ENCODE measurements around the gene STARD9.
"Not testable (repeated sequence)": the region's sequence is repeated elsewhere in the genome, so short reads cannot be mapped to it uniquely, and the experiment has no call there.

The STARD9 gene

GRCh38 chr15:42590619-42591237, 15.3 kb downstream of the STARD9 start:
- DNase-seq (ENCODE audit: low spot score): no peak

GRCh38 chr15:42591238-42591934, 16.0 kb downstream of the STARD9 start:
- no peak for DNase-seq (ENCODE audit: low spot score)

GRCh38 chr15:42592716-42593115, 17.3 kb downstream of the STARD9 start:
- no peak for DNase-seq (ENCODE audit: low spot score)

DNA sequence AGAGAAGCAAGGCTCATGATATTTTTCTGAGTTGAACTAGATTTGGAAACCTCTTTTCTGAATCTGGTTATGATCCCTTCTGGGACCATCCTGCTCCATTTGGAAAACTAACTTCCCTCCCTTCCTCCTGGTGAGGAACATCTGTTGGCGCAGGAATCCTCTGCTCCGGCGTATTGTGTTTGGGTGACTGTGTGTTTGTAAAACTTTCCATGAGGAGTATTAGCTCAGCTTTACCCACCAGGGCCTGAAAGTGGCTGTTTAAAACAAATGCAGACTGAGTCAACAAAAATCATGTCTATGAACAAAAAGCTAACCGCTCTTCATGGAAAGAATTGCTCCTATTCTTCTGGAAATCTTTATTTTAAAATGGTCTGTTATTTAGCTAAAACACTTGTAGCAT, 17.7 kb downstream of the STARD9 start:
- DNase-seq (ENCODE audit: low spot score): no peak

DNA sequence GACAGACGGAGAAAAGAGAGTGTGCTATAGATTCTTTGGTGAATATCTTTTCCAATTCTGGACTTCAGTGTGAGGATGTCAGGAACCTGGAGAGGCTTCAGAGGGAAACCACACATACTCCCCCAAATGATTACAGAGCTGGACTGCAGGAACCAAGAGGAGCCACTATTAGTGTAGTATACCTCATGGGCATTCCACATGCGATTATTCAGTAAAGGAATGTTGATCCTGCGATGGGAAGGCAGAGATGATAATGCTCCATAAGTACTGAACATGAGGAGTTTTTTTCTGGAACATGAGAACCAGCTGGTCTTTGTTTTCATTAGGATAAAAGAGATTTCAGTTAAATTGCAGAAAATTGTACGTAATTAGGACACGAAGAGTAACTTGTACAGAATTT, 18.7 kb downstream of the STARD9 start:
- DNase-seq (ENCODE audit: low spot score): no peak

DNA sequence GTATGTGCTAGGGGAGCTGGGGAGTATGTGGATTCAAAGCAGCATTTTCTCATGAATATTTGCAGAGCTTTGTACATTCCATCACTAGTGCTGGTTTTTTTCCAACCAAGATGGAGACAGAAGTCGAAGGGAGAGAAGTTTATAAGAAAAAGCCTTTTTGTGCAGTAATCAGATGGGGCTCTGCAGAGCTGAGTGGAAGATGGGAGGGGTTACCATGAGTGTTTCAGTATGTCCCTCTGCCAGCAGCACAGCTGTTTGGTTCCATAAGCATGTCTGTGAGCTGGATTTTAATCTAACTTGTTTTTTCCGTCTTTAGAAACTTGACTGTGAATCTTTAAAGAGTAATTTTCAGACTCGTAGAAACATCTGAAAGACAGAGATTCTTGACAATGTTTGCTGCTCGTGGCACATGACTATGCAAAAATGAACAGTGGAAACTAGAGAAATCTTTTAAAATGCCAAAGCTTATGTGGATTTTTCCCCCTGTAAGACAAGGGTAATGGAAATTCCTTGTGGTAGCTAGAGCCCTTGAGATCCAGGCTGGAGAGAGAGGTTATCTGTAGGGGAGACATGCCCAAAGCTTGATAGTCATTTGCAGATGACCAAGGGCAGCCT, 20.3 kb downstream of the STARD9 start:
- DNase-seq (ENCODE audit: low spot score): no peak

DNA sequence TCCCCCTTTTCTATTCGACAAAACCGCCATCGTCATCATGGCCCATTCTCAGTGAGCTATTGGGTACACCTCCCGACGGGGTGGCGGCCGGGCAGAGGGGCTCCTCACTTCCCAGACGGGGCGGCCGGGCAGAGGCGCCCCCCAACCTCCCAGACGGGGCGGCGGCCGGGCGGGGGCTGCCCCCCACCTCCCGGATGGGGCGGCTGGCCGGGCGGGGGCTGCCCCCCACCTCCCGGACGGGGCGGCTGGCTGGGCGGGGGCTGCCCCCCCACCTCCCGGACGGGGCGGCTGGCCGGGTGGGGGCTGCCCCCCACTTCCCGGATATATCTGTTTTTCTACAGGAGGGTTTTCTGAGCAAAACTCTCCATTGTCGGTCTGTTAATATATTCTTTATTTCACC, 25.9 kb downstream of the STARD9 start:
- not testable (repeated sequence) for DNase-seq (ENCODE audit: low spot score)

DNA sequence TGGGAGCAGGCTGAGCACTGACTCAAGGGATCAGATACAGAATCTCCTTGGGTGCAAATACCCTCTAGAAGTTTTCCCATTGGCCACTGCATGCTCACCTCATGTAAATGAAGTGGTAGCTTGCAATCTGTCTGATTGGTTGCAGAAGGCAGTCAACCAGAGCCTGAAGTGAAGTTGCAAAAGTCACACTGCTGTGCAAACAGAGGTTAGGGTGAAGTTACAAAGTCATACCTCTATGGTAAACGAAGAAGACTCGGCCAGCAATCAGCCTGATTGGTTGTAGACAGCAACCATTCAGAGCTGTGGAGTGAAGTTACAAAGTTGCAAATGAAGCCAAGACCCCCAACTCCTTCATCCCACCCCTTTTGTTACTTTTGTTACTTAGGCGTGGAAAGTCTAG, 27.1 kb downstream of the STARD9 start:
- DNase-seq (ENCODE audit: low spot score): no peak

GRCh38 chr15:42603978-42604377, 28.6 kb downstream of the STARD9 start:
- no peak for DNase-seq (ENCODE audit: low spot score)

GRCh38 chr15:42604894-42605744, 29.7 kb downstream of the STARD9 start:
- DNase-seq (ENCODE audit: low spot score): no peak

DNA sequence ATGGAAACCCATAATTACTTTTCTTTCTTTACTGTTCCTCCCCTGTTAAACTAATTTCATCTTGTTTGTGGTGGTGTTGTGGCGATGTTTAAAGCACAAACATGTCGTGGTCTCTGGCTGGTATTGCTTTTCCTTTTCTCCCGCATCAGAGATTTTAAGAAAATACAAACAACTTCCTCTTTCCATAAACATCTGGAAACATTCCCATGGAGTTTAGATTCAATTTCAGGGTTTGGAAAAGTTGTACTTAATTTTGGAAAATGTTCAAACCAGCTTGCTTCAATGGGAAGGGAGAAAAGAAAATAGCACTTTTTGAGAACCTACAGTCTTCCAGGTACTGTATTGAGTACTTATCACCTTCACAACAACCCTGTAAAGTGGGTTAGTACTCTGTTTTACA, 30.4 kb downstream of the STARD9 start:
- no peak for DNase-seq (ENCODE audit: low spot score)

- DNase-seq (ENCODE audit: low spot score): no peak
These were observed 32.7 kb downstream of the STARD9 start for GRCh38 chr15:42608110-42608531.

DNA sequence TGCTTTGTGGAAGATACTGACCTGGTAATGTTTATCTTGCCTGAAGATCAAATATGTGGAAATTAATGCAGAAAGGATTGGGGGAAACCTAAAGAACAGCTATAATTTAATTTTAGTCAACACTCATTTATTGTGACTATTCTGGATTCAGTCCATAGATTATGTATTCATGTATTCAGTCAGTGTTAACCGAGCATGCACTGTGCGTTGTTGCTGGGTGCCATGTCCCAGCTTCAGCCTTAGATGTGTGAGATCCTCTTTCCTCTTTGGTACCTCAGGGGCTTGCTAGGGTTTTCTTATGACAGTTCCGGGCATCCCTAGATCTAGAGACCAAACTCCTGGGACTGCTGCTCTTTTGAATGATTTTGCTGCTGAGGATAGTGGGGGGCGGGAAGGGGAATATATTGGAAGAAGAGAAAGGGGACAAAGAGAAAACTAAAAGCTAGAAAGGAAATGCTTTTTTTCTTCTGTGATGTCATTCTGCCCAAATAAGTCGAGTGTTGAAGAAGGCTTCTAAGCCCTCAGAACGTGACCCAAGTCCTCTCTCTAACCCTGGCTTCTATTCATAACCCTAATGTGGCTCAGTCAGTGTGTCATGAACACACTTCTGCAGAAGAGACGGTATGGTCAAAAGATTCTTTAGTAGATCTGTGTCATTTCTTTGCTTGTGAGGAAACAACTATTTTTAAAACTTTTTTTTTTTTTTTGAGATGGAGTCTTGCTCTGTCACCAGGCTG, 33.5 kb downstream of the STARD9 start:
- DNase-seq (ENCODE audit: low spot score): no peak

GRCh38 chr15:42611532-42611931, 36.1 kb downstream of the STARD9 start:
- no peak for DNase-seq (ENCODE audit: low spot score)

GRCh38 chr15:42612367-42612912, 37.0 kb downstream of the STARD9 start:
- no peak for DNase-seq (ENCODE audit: low spot score)

DNA sequence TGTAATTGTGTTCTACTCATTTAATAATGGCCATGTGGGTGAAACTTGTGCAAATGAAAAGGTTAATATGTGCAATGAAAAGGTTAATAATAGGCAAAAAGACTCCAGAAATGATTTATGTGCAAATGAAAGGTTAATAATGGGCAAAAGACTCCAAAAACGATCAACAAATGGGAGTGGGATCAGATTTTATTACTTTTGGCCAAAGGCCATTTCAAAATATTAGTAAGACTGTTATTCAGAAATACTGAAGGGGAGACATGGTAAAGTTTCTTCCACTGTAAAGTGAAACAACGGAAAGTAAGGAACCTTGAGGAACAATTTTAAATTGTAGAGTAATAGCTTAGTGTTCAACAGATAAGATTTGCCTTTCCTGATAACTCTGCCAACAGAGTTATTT, 40.7 kb downstream of the STARD9 start:
- DNase-seq (ENCODE audit: low spot score): no peak

DNA sequence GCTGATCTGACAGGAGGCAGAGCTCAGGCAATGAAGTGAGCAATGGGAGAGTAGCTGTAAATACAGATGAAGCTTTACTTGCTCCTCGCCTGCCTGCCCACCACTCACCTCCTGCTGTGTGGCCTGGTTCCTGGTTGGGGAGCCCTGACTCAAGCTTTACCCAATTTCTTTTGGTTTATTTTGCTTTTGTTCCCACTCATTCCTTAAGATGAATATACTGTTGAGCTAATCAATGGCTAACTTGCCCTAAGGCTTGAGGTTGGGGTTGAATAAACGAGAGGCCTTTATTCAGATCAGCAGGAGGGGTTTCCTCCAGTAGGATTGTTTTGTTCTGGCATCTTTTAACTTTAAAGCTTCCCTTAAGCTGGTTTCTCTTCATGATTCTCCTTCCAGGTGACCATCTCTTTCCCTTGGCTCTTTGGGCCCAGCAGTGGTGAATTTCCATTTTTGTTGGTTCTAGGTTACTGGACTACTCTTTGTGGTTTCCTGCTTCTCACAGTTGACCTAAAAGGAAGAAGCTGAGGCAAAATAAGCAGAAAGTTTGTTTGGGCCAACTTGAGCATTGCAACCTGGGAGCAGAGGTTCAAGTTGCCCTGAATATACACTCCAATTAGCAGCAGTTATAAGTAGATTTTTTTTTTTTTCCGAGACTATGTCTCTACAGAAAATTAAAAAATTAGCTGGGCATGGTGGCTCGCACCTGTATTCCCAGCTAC, 44.4 kb downstream of the STARD9 start:
- no peak for DNase-seq (ENCODE audit: low spot score)

DNA sequence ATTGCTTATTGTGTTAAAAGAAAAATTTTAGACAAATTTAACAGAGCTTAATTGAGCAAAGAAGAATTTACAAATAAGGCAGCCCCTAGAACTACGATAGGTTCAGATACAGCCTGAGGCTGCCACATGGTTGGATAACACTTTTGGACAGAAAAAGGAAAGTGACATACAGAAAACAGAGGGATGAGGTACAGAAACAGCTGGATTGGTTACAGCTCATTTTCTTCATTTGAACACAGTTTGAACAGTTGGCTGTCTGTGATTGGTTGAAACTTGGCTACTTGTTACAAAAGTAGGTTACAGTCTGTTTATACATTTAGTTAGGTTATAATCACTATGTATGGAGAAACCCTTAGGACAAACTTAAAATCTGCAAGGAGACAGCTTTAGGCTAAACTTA, 46.0 kb downstream of the STARD9 start:
- no peak for DNase-seq (ENCODE audit: low spot score)

DNA sequence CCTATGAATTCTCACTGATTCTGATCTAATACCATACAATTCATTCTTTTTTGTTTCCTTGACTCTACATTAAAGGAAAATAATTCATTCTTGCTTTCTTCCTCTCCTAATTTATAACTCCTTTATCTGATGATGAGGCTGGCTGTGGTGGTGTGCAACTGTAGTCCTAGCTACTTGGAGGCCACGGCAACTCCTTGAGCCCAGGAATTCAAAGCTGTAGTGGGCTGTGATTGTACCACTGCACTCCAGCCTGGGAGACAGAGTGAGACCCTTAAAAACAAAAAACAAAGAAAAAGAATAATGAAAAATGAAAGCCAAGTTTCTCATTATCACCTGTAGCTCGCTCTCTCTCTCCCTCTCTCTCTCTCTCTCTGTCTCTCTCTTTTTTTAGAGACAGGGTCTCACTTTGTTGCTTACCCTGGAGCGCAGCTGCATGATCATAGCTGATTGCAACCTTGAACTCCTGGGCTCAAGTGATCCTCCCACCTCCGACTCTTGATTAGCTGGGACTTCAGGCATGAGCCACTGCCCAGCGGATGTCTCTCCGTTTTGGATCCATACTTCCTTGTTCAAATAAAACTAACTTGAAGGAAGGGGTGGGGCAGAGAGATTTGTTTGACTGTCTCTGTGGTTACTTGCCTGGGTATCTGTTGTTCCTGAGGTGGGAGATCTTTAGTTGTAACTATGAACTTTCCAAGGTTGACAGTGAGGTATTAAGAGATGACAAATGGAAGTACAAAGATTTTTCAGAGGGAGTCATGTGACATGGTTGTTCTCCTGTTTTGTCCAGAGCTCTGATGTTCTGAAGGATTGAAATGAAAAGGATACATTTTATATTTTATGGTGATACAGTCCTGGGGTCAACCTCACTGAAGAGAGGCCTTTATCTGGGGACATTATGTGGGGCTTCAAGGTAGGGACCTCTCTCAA, 46.9 kb downstream of the STARD9 start:
- DNase-seq (ENCODE audit: low spot score): no peak

DNA sequence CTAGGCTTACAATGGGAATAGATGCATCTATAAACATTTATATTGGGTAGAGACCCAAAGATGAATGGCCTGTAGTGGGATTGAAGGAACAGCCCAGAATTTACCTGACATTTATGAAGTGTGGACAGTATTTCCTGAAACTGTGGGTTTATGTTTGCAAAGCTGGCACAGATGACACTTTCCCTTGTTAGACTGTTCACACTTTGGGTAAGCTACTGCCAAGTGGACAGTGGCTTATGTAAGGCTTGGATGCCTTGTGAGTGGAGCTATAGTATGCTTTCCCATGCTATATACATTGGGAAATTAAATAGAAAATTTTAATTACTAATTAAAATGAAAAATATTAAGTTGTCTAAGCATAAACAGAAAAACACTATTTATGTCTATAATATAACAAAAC, 48.5 kb downstream of the STARD9 start:
- no peak for DNase-seq (ENCODE audit: low spot score)

Data from left forelimb (tissue), 1 donor.